Measurements from ENCODE around the gene CAMKMT. TPM values are rescaled to one million over a fixed set of nuclear protein-coding genes. Genes with fewer than 3 reads are reported as not detected.

CAMKMT gene
- total RNA-seq, 1 experiment from 2014 or later, result 6.2 TPM

- in situ Hi-C loops (cut with HindIII; ENCODE audit: low pct_unique_long_range_greater_than_20kb, low sequenced_read_pairs), result no loop called here
- DNase-seq (ENCODE audit: low read depth), result no peak
Observed at GRCh38 chr2:44722026-44722625, 360.4 kb downstream of the CAMKMT start.

GRCh38 chr2:44723921-44724320, 362.2 kb downstream of the CAMKMT start:
- DNase-seq (ENCODE audit: low read depth), result no peak
- in situ Hi-C loops (cut with HindIII; ENCODE audit: low pct_unique_long_range_greater_than_20kb, low sequenced_read_pairs), result no loop called here

DNA sequence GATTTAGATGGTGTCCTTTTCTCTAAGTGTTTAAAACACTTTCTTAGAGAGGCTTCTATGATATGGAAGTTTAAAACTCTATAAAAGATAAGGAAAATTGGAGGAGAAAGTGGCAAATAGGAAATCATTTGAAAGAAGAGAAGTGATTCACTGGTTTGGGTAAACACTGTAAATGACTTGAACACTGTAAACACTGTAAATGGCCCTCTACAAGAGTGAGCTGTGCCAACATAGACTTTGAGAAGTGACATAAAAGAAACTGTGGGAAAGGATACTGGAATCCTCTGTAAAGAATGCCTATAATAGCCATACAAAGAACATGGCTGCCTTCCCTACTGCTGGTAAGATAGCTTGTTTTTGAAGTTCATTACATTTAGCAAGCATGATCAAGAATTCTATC, 368.8 kb downstream of the CAMKMT start:
- in situ Hi-C loops (cut with HindIII; ENCODE audit: low pct_unique_long_range_greater_than_20kb, low sequenced_read_pairs), result no loop called here
- DNase-seq (ENCODE audit: low read depth), result no peak

DNA sequence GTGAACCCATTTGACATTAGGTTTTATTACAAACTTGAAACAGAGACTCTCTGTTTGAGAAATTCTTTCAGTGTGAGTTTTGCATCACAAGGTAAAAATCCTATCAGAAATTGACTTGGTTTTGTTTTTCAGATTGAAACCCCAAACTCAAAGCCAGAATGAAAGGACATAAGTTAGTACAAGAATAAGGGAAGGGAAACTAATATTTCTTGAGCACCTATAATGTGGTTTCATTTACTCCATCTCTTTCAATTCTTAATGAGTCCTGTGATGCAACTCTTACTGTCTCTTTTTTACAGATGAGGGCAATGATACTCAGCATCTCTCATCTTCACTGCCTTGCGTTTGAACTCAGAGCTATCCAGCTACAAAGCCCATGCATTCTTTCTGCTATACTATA, 369.8 kb downstream of the CAMKMT start:
- DNase-seq (ENCODE audit: low read depth), result no peak
- in situ Hi-C loops (cut with HindIII; ENCODE audit: low pct_unique_long_range_greater_than_20kb, low sequenced_read_pairs), result no loop called here

DNA sequence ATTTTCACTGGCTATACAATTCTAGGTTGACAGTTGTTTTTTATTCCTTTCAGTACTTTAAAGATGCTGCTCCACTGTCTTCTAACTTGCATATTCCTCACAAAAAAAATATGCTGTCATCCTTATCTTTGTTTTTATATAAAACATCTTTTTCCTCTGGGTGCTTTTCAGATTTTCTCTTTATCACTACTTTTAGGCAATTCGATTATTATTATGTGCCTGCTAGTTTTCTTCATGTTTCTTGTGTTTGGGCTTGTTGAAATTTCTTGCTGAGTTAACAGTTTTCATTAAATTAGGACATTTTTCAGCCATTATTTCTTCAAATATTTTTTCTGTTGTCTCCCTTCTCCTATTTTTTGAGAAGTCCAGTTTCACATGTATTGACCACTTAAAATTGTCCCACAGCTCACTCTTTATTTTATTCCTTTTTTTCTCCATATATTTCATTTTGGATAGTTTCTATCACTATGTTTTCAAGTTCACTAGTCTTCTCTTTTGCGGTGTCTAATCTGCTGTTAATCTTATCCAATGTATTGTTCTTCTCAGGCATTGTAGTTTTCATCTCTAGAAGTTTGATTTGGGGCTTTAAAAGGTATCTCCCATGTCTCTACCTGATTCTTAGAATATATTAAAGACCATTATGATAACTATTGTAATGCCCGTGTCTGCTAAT, 374.7 kb downstream of the CAMKMT start:
- in situ Hi-C loops (cut with HindIII; ENCODE audit: low pct_unique_long_range_greater_than_20kb, low sequenced_read_pairs), result no loop called here

DNA sequence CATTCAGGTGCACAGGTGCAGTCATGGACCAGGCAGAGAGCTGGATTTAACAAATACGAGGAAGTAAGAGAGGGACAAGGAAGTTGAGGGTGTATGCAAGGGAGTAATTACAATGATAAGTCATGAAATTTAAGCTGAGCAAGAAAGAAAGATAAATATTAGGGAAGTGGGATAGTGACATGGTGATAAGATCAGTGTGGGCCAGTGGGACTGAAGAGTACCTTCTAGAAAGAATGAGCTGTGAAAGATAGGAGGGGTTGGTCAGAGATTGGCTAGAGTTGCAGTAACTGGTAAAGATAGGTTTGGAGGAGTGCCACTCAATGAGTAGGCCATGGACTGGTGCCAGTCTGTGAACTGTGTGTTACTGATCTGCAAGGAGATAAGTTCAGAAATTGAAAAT, 378.9 kb downstream of the CAMKMT start:
- no peak for DNase-seq (ENCODE audit: low read depth)
- in situ Hi-C loops (cut with HindIII; ENCODE audit: low pct_unique_long_range_greater_than_20kb, low sequenced_read_pairs), result no loop called here

More for the DNA sequence above, 374.7 kb downstream of the CAMKMT start:
- DNase-seq (ENCODE audit: low read depth), result no peak

DNA sequence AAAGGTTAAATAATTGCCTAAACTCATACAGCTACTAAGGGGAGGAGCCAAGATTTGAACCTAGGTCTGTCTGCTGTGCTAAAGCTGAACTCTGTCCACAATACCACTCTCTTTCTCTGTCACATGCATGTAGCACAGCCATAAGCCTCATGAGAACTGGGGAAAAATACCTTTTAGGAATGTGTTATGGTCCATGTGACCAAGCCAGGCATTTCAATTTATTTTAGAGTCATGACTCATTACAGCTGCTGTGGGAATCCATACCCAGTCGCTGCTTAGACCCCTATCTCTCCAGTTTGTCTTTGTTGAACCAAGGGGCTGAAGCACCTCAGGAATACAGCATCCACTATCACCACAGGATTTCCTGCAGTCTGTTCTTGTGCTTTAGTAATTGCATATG, 379.8 kb downstream of the CAMKMT start:
- no peak for DNase-seq (ENCODE audit: low read depth)
- in situ Hi-C loops (cut with HindIII; ENCODE audit: low pct_unique_long_range_greater_than_20kb, low sequenced_read_pairs), result no loop called here

- in situ Hi-C loops (cut with HindIII; ENCODE audit: low pct_unique_long_range_greater_than_20kb, low sequenced_read_pairs), result no loop called here
- no peak for DNase-seq (ENCODE audit: low read depth)
Observed at GRCh38 chr2:44742057-44742456, 380.3 kb downstream of the CAMKMT start.

GRCh38 chr2:44743473-44743872, 381.7 kb downstream of the CAMKMT start:
- in situ Hi-C loops (cut with HindIII; ENCODE audit: low pct_unique_long_range_greater_than_20kb, low sequenced_read_pairs), result no loop called here
- DNase-seq (ENCODE audit: low read depth), result no peak

DNA sequence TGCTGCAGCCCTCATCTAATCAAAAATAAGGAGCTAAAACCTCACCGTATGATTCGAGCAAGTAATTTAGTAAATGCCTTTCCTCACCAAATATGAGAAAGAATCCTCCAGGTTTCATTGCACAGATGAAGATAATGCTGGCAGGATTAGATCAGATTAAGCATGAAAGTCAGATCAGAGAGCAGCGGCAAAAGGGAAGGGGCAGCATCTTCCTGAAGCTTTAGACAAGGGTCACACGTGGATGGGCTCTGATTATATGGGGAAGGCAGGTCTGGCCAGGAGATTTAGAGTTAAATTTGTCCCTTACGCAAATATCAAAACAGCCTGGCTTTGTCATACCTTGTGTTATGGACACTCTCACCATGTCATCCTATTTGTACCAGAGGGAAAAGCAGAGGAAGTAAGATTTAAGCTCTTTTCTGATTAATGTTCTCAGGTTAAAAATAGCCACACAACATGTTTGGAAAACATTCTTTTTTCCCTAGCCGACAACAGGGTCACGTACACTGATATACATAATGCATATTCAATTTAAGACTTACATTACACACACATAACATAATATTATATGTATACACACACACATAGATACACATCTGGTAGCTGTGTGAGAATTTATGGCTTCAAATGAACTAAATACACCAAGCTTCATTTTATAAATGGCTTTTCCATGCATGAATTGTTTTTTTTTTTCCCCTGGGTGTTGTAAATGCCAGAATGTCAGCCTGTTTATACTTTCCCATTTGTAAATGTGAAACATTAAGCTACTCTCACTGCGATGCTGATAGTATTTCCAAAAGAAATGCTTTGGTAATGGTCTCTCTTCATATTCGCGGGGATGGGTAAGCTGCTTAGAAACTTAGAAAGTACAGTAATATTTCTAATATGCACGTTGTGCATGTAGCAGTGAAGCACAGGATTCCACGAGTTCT, 383.5 kb downstream of the CAMKMT start:
- DNase-seq (ENCODE audit: low read depth), result no peak
- in situ Hi-C loops (cut with HindIII; ENCODE audit: low pct_unique_long_range_greater_than_20kb, low sequenced_read_pairs), result no loop called here

- no peak for DNase-seq (ENCODE audit: low read depth)
- in situ Hi-C loops (cut with HindIII; ENCODE audit: low pct_unique_long_range_greater_than_20kb, low sequenced_read_pairs), result no loop called here
Observed at GRCh38 chr2:44745922-44746766, 384.4 kb downstream of the CAMKMT start.

DNA sequence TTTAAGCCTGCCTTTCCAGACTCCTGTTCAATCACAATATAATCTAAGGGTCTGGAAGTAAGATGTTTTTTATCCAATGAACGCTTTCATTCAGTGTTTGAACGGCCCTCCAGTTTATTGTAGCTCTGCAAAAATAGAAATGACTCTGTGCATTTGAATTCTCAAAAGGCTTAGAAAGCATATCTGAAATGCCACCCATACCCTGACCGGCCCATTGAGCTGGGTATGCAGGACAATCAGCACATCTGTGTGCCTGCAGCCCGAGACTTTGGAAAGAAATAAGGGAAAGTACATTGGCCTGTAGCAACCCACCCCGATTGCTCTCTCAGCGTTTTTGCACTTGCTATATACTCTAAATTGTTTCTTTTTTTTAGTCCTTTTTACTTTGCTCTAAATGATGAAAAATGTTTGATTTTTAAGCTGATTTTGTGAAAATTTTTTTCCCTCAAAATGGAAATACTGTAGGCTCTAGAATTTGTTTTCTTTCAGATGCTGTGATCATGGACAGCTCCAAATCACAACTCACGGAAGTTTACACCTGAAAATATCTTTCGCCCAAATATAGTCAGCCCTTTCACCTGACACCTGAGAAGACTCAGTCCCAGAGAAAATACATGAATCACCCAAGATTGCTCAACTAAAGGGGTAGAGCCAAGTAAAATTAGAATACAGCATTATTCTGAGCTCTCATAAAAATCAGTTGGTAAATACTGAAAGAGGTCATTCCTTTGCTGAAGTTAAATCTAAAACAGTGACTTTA, 385.3 kb downstream of the CAMKMT start:
- in situ Hi-C loops (cut with HindIII; ENCODE audit: low pct_unique_long_range_greater_than_20kb, low sequenced_read_pairs), result no loop called here
- DNase-seq (ENCODE audit: low read depth), result no peak

- no peak for DNase-seq (ENCODE audit: low read depth)
- in situ Hi-C loops (cut with HindIII; ENCODE audit: low pct_unique_long_range_greater_than_20kb, low sequenced_read_pairs), result no loop called here
Observed at GRCh38 chr2:44747794-44748193, 386.0 kb downstream of the CAMKMT start.

DNA sequence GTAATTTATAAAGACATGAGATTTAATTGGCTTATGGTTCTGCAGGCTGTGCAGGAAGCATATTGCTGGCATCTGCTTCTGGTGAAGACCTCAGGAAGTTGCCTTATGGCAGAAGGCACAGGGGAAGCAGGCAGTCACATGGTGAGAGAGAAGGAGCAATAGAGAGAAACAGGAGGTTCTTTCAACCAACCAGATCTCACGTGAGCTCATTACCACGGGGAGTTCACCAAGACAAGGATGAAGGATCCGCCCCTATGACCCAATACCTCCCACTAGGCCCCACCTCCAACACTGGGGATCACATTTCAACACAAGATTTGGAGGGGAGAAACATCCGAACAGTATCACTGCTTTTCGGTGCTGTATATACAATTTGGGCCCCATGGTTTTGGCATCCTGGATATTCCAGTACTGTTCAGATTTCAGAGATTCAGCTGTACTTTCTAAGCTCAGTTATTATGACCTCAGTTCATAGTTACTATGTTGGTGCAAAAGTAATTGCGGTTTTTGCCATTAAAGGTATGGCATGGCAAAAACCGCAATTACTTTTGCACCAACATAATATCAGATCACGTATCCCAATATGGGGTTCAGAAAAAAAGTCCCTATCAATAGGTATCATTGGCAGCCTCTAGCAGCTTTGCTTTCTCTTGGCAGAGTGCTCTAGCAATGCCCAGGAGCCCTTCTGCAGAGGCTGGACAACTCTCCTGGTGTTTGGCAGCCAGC, 390.2 kb downstream of the CAMKMT start:
- in situ Hi-C loops (cut with HindIII; ENCODE audit: low pct_unique_long_range_greater_than_20kb, low sequenced_read_pairs), result no loop called here

GRCh38 chr2:44752761-44753160, 391.0 kb downstream of the CAMKMT start:
- in situ Hi-C loops (cut with HindIII; ENCODE audit: low pct_unique_long_range_greater_than_20kb, low sequenced_read_pairs), result no loop called here
- no peak for DNase-seq (ENCODE audit: low read depth)

More for the DNA sequence above, 390.2 kb downstream of the CAMKMT start:
- peak; percentile 8 for DNase-seq (ENCODE audit: low read depth)

GRCh38 chr2:44753552-44754285, 392.0 kb downstream of the CAMKMT start:
- DNase-seq (ENCODE audit: low read depth), result no peak
- in situ Hi-C loops (cut with HindIII; ENCODE audit: low pct_unique_long_range_greater_than_20kb, low sequenced_read_pairs), result no loop called here

Data from Caki2 (cell line).